ENCODE results near the gene PRDM10. TPM values are rescaled to one million over a fixed set of nuclear protein-coding genes. Genes with fewer than 3 reads are reported as not detected.

The PRDM10 gene
- total RNA-seq, 6 experiments from 2014 or later: 3.4 to 6.8 (median 4.4) TPM

GRCh38 chr11:129992161-129992944 is 10.3 kb downstream of the PRDM10 start:
- Histone ChIP-seq H3K27ac (peak overlapping the region in 2 of 3 donors; percentile 32 to 42), H3K9me3 (no peaks in the 10 kb centered on the region), H3K27me3 (no peaks in the 10 kb centered on the region), H3K4me3 (no peak overlapping the region), H3K36me3 (no peaks in the 10 kb centered on the region), H3K4me1 (peaks cover 0 to 38% (median 11%) of the 10 kb centered on the region in 4 donors)
- intact Hi-C loops (cut with DNase I): loop anchor here in 1 of 2 donors (10.0 kb wide), 1 partner anchor 142 kb away; no protein-coding TSS in a partner anchor
- WGBS (ENCODE audit: insufficient coverage, low coverage, low lambda C conversion rate, missing lambda C conversion rate): 16% methylated on average over 6 of the region's 6 CpGs
- ATAC-seq: peak; percentile 82 to 89 (median 83)
- no peak for TF ChIP-seq POLR2A (IDR thresholded peaks at IDR 0.05)
- peak; percentile 14 to 44 (median 32) for TF ChIP-seq CTCF (IDR thresholded peaks at IDR 0.05)
- DNase-seq: peak; percentile 50 to 70 (median 57)

GRCh38 chr11:129989149-129989813 is 13.4 kb downstream of the PRDM10 start:
- no peak for ATAC-seq
- WGBS (ENCODE audit: insufficient coverage, low coverage, low lambda C conversion rate, missing lambda C conversion rate): 57% methylated on average over 3 of the region's 3 CpGs

GRCh38 chr11:129987950-129988349 is 14.7 kb downstream of the PRDM10 start:
- H3K4me1 ChIP-seq: peaks cover 0 to 9% (median 2%) of the 10 kb centered on the region in 4 donors
- no peak for DNase-seq
- WGBS (ENCODE audit: insufficient coverage, low coverage, low lambda C conversion rate, missing lambda C conversion rate): 95% methylated on average over 3 of the region's 3 CpGs

More at GRCh38 chr11:129989149-129989813, 13.4 kb downstream of the PRDM10 start:
- Histone ChIP-seq H3K36me3 (no peaks in the 10 kb centered on the region), H3K27me3 (no peaks in the 10 kb centered on the region), H3K4me1 (peaks cover 0 to 11% (median 4%) of the 10 kb centered on the region in 4 donors), H3K9me3 (no peaks in the 10 kb centered on the region), H3K27ac (no peak overlapping the region), H3K4me3 (no peak overlapping the region)
- DNase-seq: no peak
- no peak for TF ChIP-seq POLR2A (IDR thresholded peaks at IDR 0.05)
- intact Hi-C loops (cut with DNase I): no loop called here

GRCh38 chr11:129985823-129986222 is 16.8 kb downstream of the PRDM10 start:
- ATAC-seq (no peak), DNase-seq (no peak)
- no peak for TF ChIP-seq CTCF (IDR thresholded peaks at IDR 0.05)
- no peak for TF ChIP-seq POLR2A (IDR thresholded peaks at IDR 0.05)
- Histone ChIP-seq H3K4me3 (no peak overlapping the region), H3K27me3 (no peaks in the 10 kb centered on the region), H3K4me1 (no peaks in the 10 kb centered on the region), H3K36me3 (no peaks in the 10 kb centered on the region), H3K27ac (no peak overlapping the region), H3K9me3 (no peaks in the 10 kb centered on the region)
- WGBS (ENCODE audit: insufficient coverage, low coverage, low lambda C conversion rate, missing lambda C conversion rate): 69% methylated on average over 2 of the region's 3 CpGs
- intact Hi-C loops (cut with DNase I): no loop called here

More at GRCh38 chr11:129987950-129988349, 14.7 kb downstream of the PRDM10 start:
- no peak for ATAC-seq
- intact Hi-C loops (cut with DNase I): no loop called here
- no peak for TF ChIP-seq POLR2A (IDR thresholded peaks at IDR 0.05)
- no peak for TF ChIP-seq CTCF (IDR thresholded peaks at IDR 0.05)
- Histone ChIP-seq H3K4me3 (no peak overlapping the region), H3K27ac (no peak overlapping the region), H3K36me3 (no peaks in the 10 kb centered on the region), H3K27me3 (no peaks in the 10 kb centered on the region), H3K9me3 (no peaks in the 10 kb centered on the region)

GRCh38 chr11:129980086-129980485 is 22.5 kb downstream of the PRDM10 start:
- no peak overlapping the region for H3K4me3 ChIP-seq
- intact Hi-C loops (cut with DNase I): no loop called here
- ATAC-seq: no peak
- H3K36me3 ChIP-seq: no peaks in the 10 kb centered on the region
- H3K27ac ChIP-seq: no peak overlapping the region
- H3K27me3 ChIP-seq: no peaks in the 10 kb centered on the region
- no peak for TF ChIP-seq POLR2A (IDR thresholded peaks at IDR 0.05)
- TF ChIP-seq CTCF (IDR thresholded peaks at IDR 0.05): no peak
- DNase-seq: no peak
- H3K4me1 ChIP-seq: no peaks in the 10 kb centered on the region
- H3K9me3 ChIP-seq: no peaks in the 10 kb centered on the region
- 67% methylated on average over 3 of the region's 8 CpGs for WGBS (ENCODE audit: insufficient coverage, low coverage, low lambda C conversion rate, missing lambda C conversion rate)

All from right lobe of liver (tissue), 6 donors.